GM12801 (cell line): ENCODE measurements around the gene U2AF1L4.

Experiments used
- TF ChIP-seq, protein P1 (sequence below): IDR thresholded peaks from one replicate; pipeline ENCODE4 v1.5.1; 2011; ENCODE audit warnings: control low read depth; ENCODE audit not compliant: insufficient read length; ENCODE audit errors: extremely low read depth

U2AF1L4 gene, protein sequence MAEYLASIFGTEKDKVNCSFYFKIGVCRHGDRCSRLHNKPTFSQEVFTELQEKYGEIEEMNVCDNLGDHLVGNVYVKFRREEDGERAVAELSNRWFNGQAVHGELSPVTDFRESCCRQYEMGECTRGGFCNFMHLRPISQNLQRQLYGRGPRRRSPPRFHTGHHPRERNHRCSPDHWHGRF

DNA sequence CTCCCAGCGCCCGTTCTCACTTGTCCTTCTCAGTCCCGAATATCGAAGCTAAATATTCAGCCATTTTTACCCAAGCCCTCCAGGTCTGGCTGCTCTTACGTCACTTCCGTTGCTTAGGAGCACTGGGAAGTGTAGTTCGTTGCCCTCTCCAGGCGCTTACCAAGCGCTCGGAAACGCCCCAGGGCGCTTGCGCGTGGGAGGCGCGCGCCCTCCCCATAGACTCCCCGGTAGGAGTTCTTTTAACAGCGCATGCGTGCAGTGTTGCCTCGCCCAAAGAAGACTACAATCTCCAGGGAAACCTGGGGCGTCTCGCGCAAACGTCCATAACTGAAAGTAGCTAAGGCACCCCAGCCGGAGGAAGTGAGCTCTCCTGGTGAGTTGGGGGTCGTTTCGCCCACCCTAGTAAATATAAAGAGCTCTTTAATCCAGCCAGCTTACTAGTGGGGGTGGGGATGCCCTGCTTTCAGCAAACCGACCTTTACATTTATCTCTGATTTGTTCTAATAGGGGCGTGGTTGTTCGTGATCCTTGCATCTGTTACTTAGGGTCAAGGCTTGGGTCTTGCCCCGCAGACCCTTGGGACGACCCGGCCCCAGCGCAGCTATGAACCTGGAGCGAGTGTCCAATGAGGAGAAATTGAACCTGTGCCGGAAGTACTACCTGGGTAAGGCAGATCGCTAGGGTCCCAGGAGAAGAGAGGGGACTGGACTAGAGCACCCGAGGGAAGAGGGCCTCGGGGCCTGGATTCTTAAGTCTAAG is at the start of gene U2AF1L4, which contains the start of gene PSENEN:
Gene U2AF1L4 (minus strand): TSS at position 91 of the 759 bp plus-strand sequence. CDS start 27 bp downstream, at position 64.
Gene PSENEN (plus strand): TSS at position 324 of the 759 bp plus-strand sequence. CDS start 280 bp downstream, at position 604.
- TF ChIP-seq, protein P1, sequence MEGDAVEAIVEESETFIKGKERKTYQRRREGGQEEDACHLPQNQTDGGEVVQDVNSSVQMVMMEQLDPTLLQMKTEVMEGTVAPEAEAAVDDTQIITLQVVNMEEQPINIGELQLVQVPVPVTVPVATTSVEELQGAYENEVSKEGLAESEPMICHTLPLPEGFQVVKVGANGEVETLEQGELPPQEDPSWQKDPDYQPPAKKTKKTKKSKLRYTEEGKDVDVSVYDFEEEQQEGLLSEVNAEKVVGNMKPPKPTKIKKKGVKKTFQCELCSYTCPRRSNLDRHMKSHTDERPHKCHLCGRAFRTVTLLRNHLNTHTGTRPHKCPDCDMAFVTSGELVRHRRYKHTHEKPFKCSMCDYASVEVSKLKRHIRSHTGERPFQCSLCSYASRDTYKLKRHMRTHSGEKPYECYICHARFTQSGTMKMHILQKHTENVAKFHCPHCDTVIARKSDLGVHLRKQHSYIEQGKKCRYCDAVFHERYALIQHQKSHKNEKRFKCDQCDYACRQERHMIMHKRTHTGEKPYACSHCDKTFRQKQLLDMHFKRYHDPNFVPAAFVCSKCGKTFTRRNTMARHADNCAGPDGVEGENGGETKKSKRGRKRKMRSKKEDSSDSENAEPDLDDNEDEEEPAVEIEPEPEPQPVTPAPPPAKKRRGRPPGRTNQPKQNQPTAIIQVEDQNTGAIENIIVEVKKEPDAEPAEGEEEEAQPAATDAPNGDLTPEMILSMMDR, result no peak

DNA sequence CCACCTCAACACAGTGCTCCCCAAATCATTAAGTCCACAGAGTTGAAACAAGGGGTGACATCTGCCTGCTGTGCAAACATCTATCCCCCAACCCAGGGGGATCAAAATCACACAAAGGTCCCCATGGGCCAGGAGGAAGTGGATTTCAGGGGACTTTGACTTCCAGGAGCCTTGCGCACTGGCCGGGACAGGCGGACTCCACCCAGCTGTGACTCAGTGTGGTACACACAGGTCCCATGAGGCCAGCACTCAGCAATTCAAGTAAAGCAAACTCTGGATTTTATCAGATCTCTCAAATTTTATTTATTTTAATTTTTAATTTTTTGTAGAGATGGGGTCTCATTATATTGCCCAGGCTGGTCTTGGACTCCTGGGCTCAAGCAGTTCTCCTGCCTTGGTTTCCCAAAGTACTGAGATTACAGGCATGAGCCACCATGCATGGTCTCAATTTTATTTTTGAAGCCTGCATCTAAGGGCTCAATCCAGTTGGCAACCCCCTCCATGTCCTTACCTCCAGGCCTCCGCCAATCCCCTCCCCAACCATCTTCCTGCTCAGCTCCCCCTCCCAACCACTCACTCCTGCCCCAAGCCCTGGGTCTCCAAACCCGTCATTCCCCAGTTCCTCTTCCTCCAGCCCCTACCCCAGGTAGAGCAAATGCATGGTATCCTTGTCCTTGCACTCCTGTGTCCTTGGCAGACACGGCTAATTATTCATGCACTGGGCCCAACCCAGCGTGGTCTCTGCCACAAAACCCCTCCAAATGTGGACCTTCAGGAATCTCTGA is 48.4 kb upstream of the U2AF1L4 start:
- TF ChIP-seq, protein P1, result no peak

DNA sequence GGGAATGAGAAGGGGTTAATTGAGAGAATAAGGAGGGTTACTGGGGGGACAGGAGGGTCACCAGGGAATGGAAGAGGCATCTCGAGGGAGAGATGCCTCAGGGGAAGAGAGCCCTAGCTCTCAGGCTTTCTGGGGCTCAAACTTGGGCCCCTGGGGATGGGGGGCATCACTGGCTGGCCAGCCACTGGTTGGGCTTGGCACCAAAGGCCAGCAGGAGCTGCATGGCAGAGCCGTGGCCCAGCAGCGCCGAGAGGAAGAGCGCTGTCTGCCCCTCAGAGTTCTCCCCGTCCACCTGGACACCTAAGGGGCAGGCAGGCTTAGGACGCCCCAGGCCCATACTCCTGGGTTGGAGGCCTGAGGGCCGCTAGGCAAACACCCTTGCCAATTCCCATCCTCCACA is 47.7 kb upstream of the U2AF1L4 start:
- TF ChIP-seq, protein P1, result no peak

DNA sequence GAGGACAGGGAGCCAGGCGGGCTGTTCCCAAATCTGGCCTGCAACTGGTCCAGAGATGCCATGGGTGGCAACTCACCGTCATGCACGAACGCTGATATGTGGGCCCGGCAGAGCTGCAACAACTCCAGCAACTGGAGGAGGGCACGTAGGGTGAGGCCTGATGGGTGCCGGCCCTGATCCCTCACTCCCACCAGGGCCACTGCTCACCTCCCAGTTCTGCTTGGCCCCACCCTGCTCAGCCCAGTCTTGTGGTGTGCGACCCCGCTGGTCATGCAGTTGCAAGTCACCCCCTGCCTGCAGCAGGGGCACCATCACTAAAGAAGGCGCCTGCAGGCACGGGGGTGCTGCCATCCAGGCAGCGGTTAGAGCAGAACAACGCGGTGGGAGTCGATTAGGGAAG is 47.1 kb upstream of the U2AF1L4 start:
- TF ChIP-seq, protein P1, result no peak

DNA sequence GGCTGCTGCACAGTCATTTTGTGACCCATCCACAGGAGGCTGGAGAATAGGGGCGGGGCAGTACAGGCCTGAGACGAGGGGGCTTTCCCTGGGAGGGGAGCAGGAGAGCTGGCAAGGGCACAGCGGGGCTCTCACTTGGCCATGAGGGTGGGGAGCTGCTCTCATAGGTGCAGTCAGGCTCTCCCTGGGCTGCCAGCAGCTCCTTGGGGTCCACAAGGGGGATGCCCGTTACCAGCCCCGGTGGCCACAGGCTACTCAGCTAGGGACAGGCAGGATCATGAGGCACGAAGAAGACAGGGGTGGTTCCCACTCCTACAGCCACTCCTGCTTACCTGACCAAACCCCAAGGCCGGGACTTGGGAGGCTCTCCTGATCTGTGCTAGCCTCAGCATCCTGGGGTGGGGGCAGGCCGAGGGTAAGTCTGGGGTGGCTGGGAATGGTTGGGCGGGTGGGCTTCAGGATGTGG is 46.6 kb upstream of the U2AF1L4 start:
- TF ChIP-seq, protein P1, result no peak

DNA sequence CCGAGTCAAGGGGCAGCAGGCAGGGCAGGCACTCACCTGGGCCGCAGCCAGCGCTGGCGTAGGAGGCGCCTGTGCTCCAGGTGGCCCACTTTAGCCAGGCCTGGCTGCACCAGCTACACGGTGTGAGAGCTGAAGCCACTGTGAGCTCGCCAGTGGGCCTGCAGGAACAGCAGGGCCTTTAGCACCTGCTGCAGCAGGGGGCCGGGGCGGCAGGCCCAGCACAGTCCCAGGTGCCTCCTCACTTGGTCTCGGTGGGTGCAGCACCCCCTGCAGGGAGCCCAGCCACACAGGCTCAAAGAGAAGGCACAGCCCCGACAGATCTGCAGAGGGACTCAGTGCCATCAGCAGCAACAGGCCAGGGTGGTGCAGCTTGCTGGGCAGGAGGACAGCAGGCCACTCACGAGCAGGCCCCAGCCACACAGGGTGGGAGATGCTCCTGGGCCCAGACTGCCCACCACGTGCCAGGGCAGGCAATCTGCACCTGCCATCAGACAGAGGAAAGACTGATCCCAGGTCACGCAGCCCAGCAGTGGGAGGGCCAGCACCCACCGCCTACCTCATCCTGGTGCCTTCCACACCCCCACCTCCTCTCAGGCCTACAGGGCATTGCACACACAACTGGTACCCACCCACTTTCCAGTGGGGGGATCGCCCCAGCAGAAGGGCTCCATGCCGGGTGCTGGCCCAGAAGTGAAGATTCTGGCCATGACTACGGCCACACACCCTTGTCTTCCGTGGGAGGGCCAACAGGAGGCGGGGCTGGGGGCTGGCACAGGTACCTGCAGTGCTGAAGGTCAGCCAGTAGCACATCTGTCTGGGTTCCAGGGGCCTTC is 46.0 kb upstream of the U2AF1L4 start:
- TF ChIP-seq, protein P1, result no peak
